Neuronal stem cell (in vitro differentiated cells): ENCODE measurements around the gene LILRA2.
A peak's percentile ranks its signal among the peaks of the same experiment; 100 is the strongest.
"Not testable (repeated sequence)": the region's sequence is repeated elsewhere in the genome, so short reads cannot be mapped to it uniquely, and the experiment has no call there.

Source experiments
- DNase-seq: peaks from one replicate; pipeline ENCODE4 v3.0.0-alpha.2; 2013; ENCODE audit warnings: low spot score
- H2AFZ ChIP-seq: one replicate; pipeline ENCODE4 v1.6.1; 2013; ENCODE audit warnings: mild to moderate bottlenecking, low read length, inconsistent platforms
- H2AK5ac ChIP-seq: 2 replicates; pipeline ENCODE4 v1.6.1; 2013; ENCODE audit warnings: low read depth, mild to moderate bottlenecking, inconsistent platforms, low read length, moderate library complexity, mixed read lengths
- H2BK120ac ChIP-seq: 2 replicates; pipeline ENCODE4 v1.6.1; 2013; ENCODE audit warnings: low read depth, mild to moderate bottlenecking, inconsistent platforms, low read length, moderate library complexity, mixed read lengths
- H2BK12ac ChIP-seq: one replicate; pipeline ENCODE4 v1.6.1; 2013; ENCODE audit warnings: low read length, inconsistent platforms
- H2BK15ac ChIP-seq: 2 replicates; pipeline ENCODE4 v1.6.1; 2013; ENCODE audit warnings: mild to moderate bottlenecking, low read length, inconsistent platforms, mixed read lengths
- H2BK5ac ChIP-seq: one replicate; pipeline ENCODE4 v1.6.1; 2013; ENCODE audit warnings: inconsistent platforms, mild to moderate bottlenecking, low read length, moderate library complexity
- H3K14ac ChIP-seq: one replicate; pipeline ENCODE4 v1.6.1; 2013; ENCODE audit warnings: low read length, inconsistent platforms
- H3K18ac ChIP-seq: 2 replicates; pipeline ENCODE4 v1.6.1; 2013; ENCODE audit warnings: low read length, inconsistent platforms
- H3K23ac ChIP-seq: 2 replicates; pipeline ENCODE4 v1.6.1; 2013; ENCODE audit warnings: low read depth, mild to moderate bottlenecking, mixed read lengths, low read length, inconsistent platforms; ENCODE audit not compliant: poor library complexity
- H3K27ac ChIP-seq: replicated peaks from 3 replicates; pipeline ENCODE4 v1.5.1; 2013; ENCODE audit warnings: low read length, inconsistent platforms
- H3K27me3 ChIP-seq, 3 experiments: 2 replicates each; pipeline ENCODE4 v1.6.1; 2013; ENCODE audit warnings: low read length in 3 of 3, mild to moderate bottlenecking in 2 of 3, inconsistent platforms in 1 of 3, low read depth in 1 of 3, mixed read lengths in 1 of 3, moderate library complexity in 1 of 3; ENCODE audit not compliant: control insufficient read depth in 3 of 3, insufficient read depth in 3 of 3
- H3K36me3 ChIP-seq, 2 donors: replicated peaks in 1 of 2; 2 replicates each; pipeline ENCODE4 v1.6.1; 2013; ENCODE audit warnings: low read length in 2 of 2; ENCODE audit not compliant: control insufficient read depth in 2 of 2, insufficient read depth in 2 of 2
- H3K4ac ChIP-seq: 2 replicates; pipeline ENCODE4 v1.6.1; 2013; ENCODE audit warnings: inconsistent platforms, mild to moderate bottlenecking, low read length, moderate library complexity
- H3K4me1 ChIP-seq, 2 donors: 1 replicate in 1 of 2; 2 replicates in 1 of 2; pipeline ENCODE4 v1.6.1; 2013; ENCODE audit warnings: low read length in 2 of 2, low read depth in 1 of 2; ENCODE audit not compliant: control insufficient read depth in 2 of 2, insufficient read depth in 1 of 2
- H3K4me2 ChIP-seq: one replicate; pipeline ENCODE4 v1.6.1; 2013; ENCODE audit warnings: mild to moderate bottlenecking, low read length, inconsistent platforms; ENCODE audit not compliant: insufficient read depth, poor library complexity, severe bottlenecking
- H3K4me3 ChIP-seq, 2 donors: 2 replicates each; pipeline ENCODE4 v1.5.1; 2013; ENCODE audit warnings: low read length in 2 of 2, mild to moderate bottlenecking in 2 of 2, inconsistent platforms in 1 of 2, moderate library complexity in 1 of 2
- H3K79me1 ChIP-seq: one replicate; pipeline ENCODE4 v1.6.1; 2013; ENCODE audit warnings: low read depth, mild to moderate bottlenecking, inconsistent platforms, low read length, moderate library complexity
- H3K9ac ChIP-seq: one replicate; pipeline ENCODE4 v1.6.1; 2013; ENCODE audit warnings: mild to moderate bottlenecking, low read depth, low read length, inconsistent platforms; ENCODE audit not compliant: poor library complexity
- H3K9me3 ChIP-seq, 2 donors: replicated peaks in 1 of 2; 2 replicates each; pipeline versions ENCODE3 to v1.6.1; 2013; ENCODE audit warnings: low read length in 2 of 2, mild to moderate bottlenecking in 2 of 2, inconsistent platforms in 1 of 2, low read depth in 1 of 2, mixed read lengths in 1 of 2, moderate library complexity in 1 of 2; ENCODE audit not compliant: control insufficient read depth in 2 of 2, insufficient read depth in 1 of 2
- H4K8ac ChIP-seq: one replicate; pipeline ENCODE4 v1.6.1; 2013; ENCODE audit warnings: low read depth, mild to moderate bottlenecking, inconsistent platforms, low read length, moderate library complexity
- H4K91ac ChIP-seq: one replicate; pipeline ENCODE4 v1.6.1; 2013; ENCODE audit warnings: low read length, low read depth, mild to moderate bottlenecking, inconsistent platforms; ENCODE audit not compliant: poor library complexity
- WGBS, 2 donors: extraction: QIAGEN DNeasy Blood & Tissue Kit; methylation state at CpG; one replicate each; pipeline ENCODE4 v1.1.7; 2013; ENCODE audit warnings: missing lambda C conversion rate in 2 of 2, mixed read lengths in 1 of 2; ENCODE audit not compliant: insufficient read length in 2 of 2, insufficient replicate concordance in 1 of 2; ENCODE audit errors: extremely low coverage in 2 of 2; 5-methylcytosine and 5-hydroxymethylcytosine counted together

The LILRA2 gene

GRCh38 chr19:54626757-54627156, 53.2 kb downstream of the LILRA2 start:
- H4K8ac ChIP-seq = no peak overlapping the region
- no peak overlapping the region for H3K18ac ChIP-seq
- no peak overlapping the region for H3K4me2 ChIP-seq
- H3K23ac ChIP-seq = no peak overlapping the region
- no peak for DNase-seq
- H3K14ac ChIP-seq = no peak overlapping the region
- H2AK5ac ChIP-seq = no peak overlapping the region
- no peak overlapping the region for H2AFZ ChIP-seq
- no peak overlapping the region for H2BK120ac ChIP-seq
- no peaks in the 10 kb centered on the region for H3K4me1 ChIP-seq
- H2BK12ac ChIP-seq = no peak overlapping the region
- no peak overlapping the region for H4K91ac ChIP-seq
- no peak overlapping the region for H3K4ac ChIP-seq
- H3K4me3 ChIP-seq = no peak overlapping the region
- H3K9ac ChIP-seq = no peak overlapping the region
- no peak overlapping the region for H2BK15ac ChIP-seq
- H3K79me1 ChIP-seq = no peaks in the 10 kb centered on the region
- H2BK5ac ChIP-seq = no peak overlapping the region
- H3K27me3 ChIP-seq = peaks cover 0 to 6% (median 2%) of the 10 kb centered on the region in 3 experiments
- H3K9me3 ChIP-seq = peaks cover 0 to 19% of the 10 kb centered on the region in 2 donors
- H3K27ac ChIP-seq = no peak overlapping the region
- no CpG with 5 or more reads among the region's 8 CpGs for WGBS, 2 donors
- no peaks in the 10 kb centered on the region for H3K36me3 ChIP-seq

DNA sequence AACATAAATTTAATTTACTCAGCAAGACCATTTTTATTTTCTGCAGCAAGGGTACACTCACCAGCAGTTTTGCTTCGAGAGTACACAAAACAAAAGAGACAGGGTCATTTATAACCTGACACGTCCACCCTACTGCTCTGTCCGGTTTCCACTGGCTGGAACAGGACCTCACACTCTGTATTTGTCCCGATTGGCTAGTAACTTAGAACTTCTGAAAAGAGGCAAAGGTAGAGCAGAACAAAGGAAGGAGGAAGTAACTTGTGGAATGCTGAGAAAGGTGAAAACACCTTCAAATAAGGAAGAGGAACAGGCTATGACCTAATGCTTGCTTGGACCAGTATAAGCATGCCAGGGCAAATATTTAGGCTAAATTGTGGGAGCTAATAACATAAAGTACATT, 54.3 kb downstream of the LILRA2 start:
- peaks cover 0 to 20% of the 10 kb centered on the region in 2 donors for H3K9me3 ChIP-seq
- not testable (repeated sequence) for H3K4me1 ChIP-seq, H3K9ac ChIP-seq, H4K91ac ChIP-seq, H3K36me3 ChIP-seq, H2BK15ac ChIP-seq, H3K79me1 ChIP-seq, H3K14ac ChIP-seq, H4K8ac ChIP-seq, H2BK12ac ChIP-seq, DNase-seq, H2BK120ac ChIP-seq, H3K27me3 ChIP-seq, H3K27ac ChIP-seq, H3K4ac ChIP-seq, H2AK5ac ChIP-seq, H3K4me2 ChIP-seq, H2BK5ac ChIP-seq, H3K18ac ChIP-seq, H3K4me3 ChIP-seq, H3K23ac ChIP-seq, H2AFZ ChIP-seq
- WGBS, 2 donors = no CpG with 5 or more reads among the region's 4 CpGs

- not testable (repeated sequence) for H3K27me3 ChIP-seq, H3K4me3 ChIP-seq, H3K36me3 ChIP-seq, H3K18ac ChIP-seq, H3K4me1 ChIP-seq, H2BK120ac ChIP-seq, H3K4ac ChIP-seq, H2AK5ac ChIP-seq, H3K9ac ChIP-seq, H2AFZ ChIP-seq, DNase-seq, H4K91ac ChIP-seq, H4K8ac ChIP-seq, H3K79me1 ChIP-seq, H3K27ac ChIP-seq, H2BK15ac ChIP-seq, H3K23ac ChIP-seq, H3K4me2 ChIP-seq, H2BK5ac ChIP-seq, H2BK12ac ChIP-seq
- Histone ChIP-seq H3K9me3 (peaks cover 0 to 22% of the 10 kb centered on the region in 2 donors), H3K14ac (peak within 1 kb of the TSS; percentile 21)
- WGBS, 2 donors = no CpG with 5 or more reads among the region's 9 CpGs
These were observed 56.7 kb downstream of the LILRA2 start, which contains the start of gene LILRB1 for GRCh38 chr19:54630262-54630661. Gene LILRB1 (plus strand): TSS chr19:54630484. CDS start chr19:54631074, 590 bp downstream.

DNA sequence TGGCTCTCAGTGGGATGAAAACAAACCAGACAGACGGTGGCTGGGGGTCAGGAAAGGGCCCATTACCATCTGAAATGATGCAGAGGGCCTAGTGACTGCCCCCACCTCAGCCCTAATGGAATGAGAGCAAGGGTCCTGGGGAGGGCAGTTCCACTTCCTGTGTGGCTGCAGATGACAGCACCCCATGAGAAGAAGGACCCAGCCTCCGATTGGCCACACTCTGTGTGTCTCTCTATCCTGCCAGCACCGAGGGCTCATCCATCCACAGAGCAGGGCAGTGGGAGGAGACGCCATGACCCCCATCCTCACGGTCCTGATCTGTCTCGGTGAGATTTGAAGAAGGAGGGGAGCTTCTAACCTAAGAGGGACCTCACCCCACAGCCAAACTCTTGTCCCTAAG, 57.2 kb downstream of the LILRA2 start:
- Histone ChIP-seq H4K91ac (no peak overlapping the region), H3K18ac (no peak overlapping the region), H4K8ac (no peak overlapping the region), H2BK5ac (no peak overlapping the region), H3K4me3 (no peak overlapping the region), H3K4me2 (no peak overlapping the region), H3K4me1 (no peaks in the 10 kb centered on the region), H3K36me3 (no peaks in the 10 kb centered on the region), H3K14ac (no peak overlapping the region), H2BK12ac (no peak overlapping the region), H2BK15ac (no peak overlapping the region), H3K79me1 (no peaks in the 10 kb centered on the region), H3K4ac (no peak overlapping the region), H2BK120ac (no peak overlapping the region), H3K9me3 (peaks cover 0 to 22% of the 10 kb centered on the region in 2 donors), H2AK5ac (no peak overlapping the region), H3K23ac (no peak overlapping the region), H3K9ac (no peak overlapping the region), H3K27me3 (peaks cover 0 to 9% (median 2%) of the 10 kb centered on the region in 3 experiments), H2AFZ (no peak overlapping the region), H3K27ac (no peak overlapping the region)
- no CpG with 5 or more reads among the region's 6 CpGs for WGBS, 2 donors
- DNase-seq = no peak
